Glutamatergic neuron (in vitro differentiated cells): Measurements from ENCODE around the gene CPD. TPM values are rescaled to one million over a fixed set of nuclear protein-coding genes. Genes with fewer than 3 reads are reported as not detected.
"Not testable (repeated sequence)": the region's sequence is repeated elsewhere in the genome, so short reads cannot be mapped to it uniquely, and the experiment has no call there.

Experiments
- DNase-seq: peaks from one replicate; pipeline ENCODE4 v3.0.0; 2022
- H3K27ac Mint-ChIP-seq: one replicate; pipeline ENCODE4 v1.8.0; 2020; ENCODE audit warnings: mild to moderate bottlenecking, mixed read lengths, inconsistent platforms; ENCODE audit not compliant: unreplicated experiment
- H3K27me3 Mint-ChIP-seq: one replicate; pipeline ENCODE4 v1.8.0; 2020; ENCODE audit warnings: mild to moderate bottlenecking, moderate library complexity, mixed read lengths, inconsistent platforms; ENCODE audit not compliant: unreplicated experiment
- H3K36me3 Mint-ChIP-seq: one replicate; pipeline ENCODE4 v1.8.0; 2020; ENCODE audit warnings: mild to moderate bottlenecking, mixed read lengths, inconsistent platforms; ENCODE audit not compliant: unreplicated experiment
- H3K4me1 Mint-ChIP-seq: one replicate; pipeline ENCODE4 v1.8.0; 2020; ENCODE audit warnings: mild to moderate bottlenecking, low read depth, mixed read lengths, inconsistent platforms; ENCODE audit not compliant: unreplicated experiment
- H3K4me3 Mint-ChIP-seq: one replicate; pipeline ENCODE4 v1.8.0; 2020; ENCODE audit warnings: mild to moderate bottlenecking, mixed read lengths, inconsistent platforms; ENCODE audit not compliant: unreplicated experiment
- H3K9me3 Mint-ChIP-seq: one replicate; pipeline ENCODE4 v1.8.0; 2020; ENCODE audit warnings: mild to moderate bottlenecking, moderate library complexity, mixed read lengths, inconsistent platforms; ENCODE audit not compliant: unreplicated experiment
- total RNA-seq: library from RNA; stranded (reverse); fragmentation: NEBNext Ultra II Directional; extraction: Animal tissue kit (Norgen Biotek cat#: 25700); gene quantifications from one replicate; pipeline ENCODE4 v1.2.1, GENCODE V29; 2021; ENCODE audit not compliant: unreplicated experiment
- TF ChIP-seq, protein P1 (sequence below): fragments of 200-600 bp; sonication (generic); IDR thresholded peaks from one replicate; pipeline ENCODE4 v1.5.0; 2021; ENCODE audit not compliant: partially characterized antibody, unreplicated experiment

Gene CPD
- total RNA-seq, 1 donor from 2014 or later: 29.8 TPM

GRCh38 chr17:30345527-30346075, 33.1 kb upstream of the CPD start:
- H3K4me1 Mint-ChIP-seq: no peaks in the 10 kb centered on the region
- no peak overlapping the region for H3K4me3 Mint-ChIP-seq
- H3K27me3 Mint-ChIP-seq: peaks cover 1% of the 10 kb centered on the region
- no peak overlapping the region for H3K27ac Mint-ChIP-seq
- DNase-seq: no peak
- no peaks in the 10 kb centered on the region for H3K9me3 Mint-ChIP-seq
- TF ChIP-seq, protein P1, sequence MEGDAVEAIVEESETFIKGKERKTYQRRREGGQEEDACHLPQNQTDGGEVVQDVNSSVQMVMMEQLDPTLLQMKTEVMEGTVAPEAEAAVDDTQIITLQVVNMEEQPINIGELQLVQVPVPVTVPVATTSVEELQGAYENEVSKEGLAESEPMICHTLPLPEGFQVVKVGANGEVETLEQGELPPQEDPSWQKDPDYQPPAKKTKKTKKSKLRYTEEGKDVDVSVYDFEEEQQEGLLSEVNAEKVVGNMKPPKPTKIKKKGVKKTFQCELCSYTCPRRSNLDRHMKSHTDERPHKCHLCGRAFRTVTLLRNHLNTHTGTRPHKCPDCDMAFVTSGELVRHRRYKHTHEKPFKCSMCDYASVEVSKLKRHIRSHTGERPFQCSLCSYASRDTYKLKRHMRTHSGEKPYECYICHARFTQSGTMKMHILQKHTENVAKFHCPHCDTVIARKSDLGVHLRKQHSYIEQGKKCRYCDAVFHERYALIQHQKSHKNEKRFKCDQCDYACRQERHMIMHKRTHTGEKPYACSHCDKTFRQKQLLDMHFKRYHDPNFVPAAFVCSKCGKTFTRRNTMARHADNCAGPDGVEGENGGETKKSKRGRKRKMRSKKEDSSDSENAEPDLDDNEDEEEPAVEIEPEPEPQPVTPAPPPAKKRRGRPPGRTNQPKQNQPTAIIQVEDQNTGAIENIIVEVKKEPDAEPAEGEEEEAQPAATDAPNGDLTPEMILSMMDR: no peak
- no peaks in the 10 kb centered on the region for H3K36me3 Mint-ChIP-seq

DNA sequence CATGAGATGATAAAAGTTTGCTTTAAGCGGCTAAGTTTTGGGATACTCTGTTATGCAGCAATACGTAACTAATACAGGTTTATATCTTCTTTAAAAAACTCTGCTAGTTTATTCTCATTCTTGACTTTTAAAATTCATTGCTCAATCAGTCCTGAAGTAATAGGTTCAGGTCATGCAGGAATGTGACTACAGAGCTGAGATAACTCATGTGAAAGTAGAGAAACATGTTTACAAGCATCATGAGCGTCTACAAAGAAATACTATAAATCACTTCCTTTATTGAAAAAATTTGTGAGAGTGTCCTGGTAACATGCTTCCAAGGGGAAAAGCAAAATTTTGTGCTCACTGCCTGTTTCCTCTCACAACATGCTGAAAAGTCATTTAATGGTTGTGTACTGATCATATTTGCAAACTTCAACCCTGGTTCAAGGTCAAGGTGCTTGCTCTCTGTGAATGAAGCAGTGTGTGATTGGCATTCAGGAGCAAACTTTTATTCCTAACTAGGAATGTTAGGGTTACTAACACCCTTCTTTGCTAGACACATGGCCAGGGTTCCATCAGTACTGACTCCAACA, 32.4 kb upstream of the CPD start:
- Mint-ChIP-seq H3K27me3 (peaks cover 1% of the 10 kb centered on the region), H3K4me3 (no peak overlapping the region), H3K9me3 (no peaks in the 10 kb centered on the region), H3K27ac (no peak overlapping the region), H3K4me1 (no peaks in the 10 kb centered on the region), H3K36me3 (peaks cover 1% of the 10 kb centered on the region)
- TF ChIP-seq, protein P1: no peak
- no peak for DNase-seq

GRCh38 chr17:30347488-30347887, 31.2 kb upstream of the CPD start:
- H3K9me3 Mint-ChIP-seq: no peaks in the 10 kb centered on the region
- peaks cover 1% of the 10 kb centered on the region for H3K27me3 Mint-ChIP-seq
- H3K36me3 Mint-ChIP-seq: peaks cover 4% of the 10 kb centered on the region
- no peaks in the 10 kb centered on the region for H3K4me1 Mint-ChIP-seq
- TF ChIP-seq, protein P1: no peak
- H3K27ac Mint-ChIP-seq: no peak overlapping the region
- H3K4me3 Mint-ChIP-seq: no peak overlapping the region
- no peak for DNase-seq

GRCh38 chr17:30349252-30349651, 29.5 kb upstream of the CPD start:
- no peaks in the 10 kb centered on the region for H3K4me1 Mint-ChIP-seq
- no peak overlapping the region for H3K4me3 Mint-ChIP-seq
- peaks cover 4% of the 10 kb centered on the region for H3K36me3 Mint-ChIP-seq
- no peak overlapping the region for H3K27ac Mint-ChIP-seq
- no peaks in the 10 kb centered on the region for H3K9me3 Mint-ChIP-seq
- TF ChIP-seq, protein P1: no peak
- DNase-seq: no peak
- H3K27me3 Mint-ChIP-seq: peaks cover 1% of the 10 kb centered on the region

DNA sequence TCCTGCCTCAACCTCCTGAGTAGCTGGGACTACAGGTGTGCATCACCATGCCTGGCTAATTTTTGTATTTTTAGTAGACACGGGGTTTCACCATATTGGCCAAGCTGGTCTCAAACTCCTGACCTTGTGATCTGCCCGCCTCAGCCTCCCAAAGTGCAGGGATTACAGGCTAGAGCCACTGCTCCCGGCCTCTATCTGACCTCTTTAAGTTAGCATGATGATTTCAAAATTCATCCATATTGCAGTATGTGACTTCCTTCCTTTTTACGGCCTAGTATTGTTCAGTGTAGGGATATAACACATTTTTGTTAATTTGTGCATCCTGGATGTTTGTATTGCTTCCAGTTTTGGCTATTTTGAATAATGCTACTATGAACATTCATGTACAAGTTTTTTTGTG, 27.5 kb upstream of the CPD start:
- H3K4me3 Mint-ChIP-seq, DNase-seq: not testable (repeated sequence)

More for the DNA sequence above, 27.5 kb upstream of the CPD start:
- not testable (repeated sequence) for H3K4me1 Mint-ChIP-seq, H3K36me3 Mint-ChIP-seq, H3K9me3 Mint-ChIP-seq, H3K27ac Mint-ChIP-seq, H3K27me3 Mint-ChIP-seq
